ENCODE data around the gene FAM78A.

GRCh38 chr9:131276094-131276888 lies at the start of gene FAM78A:
- no peak for TF ChIP-seq CTCF (IDR thresholded peaks at IDR 0.05)
- TF ChIP-seq POLR2A (IDR thresholded peaks at IDR 0.05): no peak
- no peak for TF ChIP-seq EP300 (IDR thresholded peaks at IDR 0.05)
